HG02970 (cell line): ENCODE measurements around the gene H19.

Source experiments
- ATAC-seq: cut with Tn5 transposase; IDR thresholded peaks from one replicate; pipeline ENCODE4 v1.9.1; 2021; ENCODE audit warnings: mild to moderate bottlenecking, moderate library complexity, moderate number of reproducible peaks; ENCODE audit not compliant: unreplicated experiment, low FRiP score

The H19 gene

GRCh38 chr11:1949302-1949701, 48.3 kb downstream of the H19 start:
- ATAC-seq = no peak

- no peak for ATAC-seq
These were observed 49.3 kb downstream of the H19 start for GRCh38 chr11:1948389-1948788.

- no peak for ATAC-seq
These were observed 49.9 kb downstream of the H19 start for GRCh38 chr11:1947592-1948237.

GRCh38 chr11:1946812-1947484, 50.7 kb downstream of the H19 start, which contains the start of gene MRPL23:
Gene MRPL23, plus strand, starts transcription at chr11:1947332. Its CDS starts 31 bp downstream, at chr11:1947363.
- ATAC-seq = no peak
